Measurements from ENCODE around the gene SH3BGR.

The SH3BGR gene

GRCh38 chr21:39562791-39563770 is 111.3 kb downstream of the SH3BGR start:
- H3K4me3 ChIP-seq (ENCODE audit: low read length): no peak overlapping the region
- no peak for TF ChIP-seq ZNF274 (IDR thresholded peaks at IDR 0.05; ENCODE audit: low read depth, low read length)

DNA sequence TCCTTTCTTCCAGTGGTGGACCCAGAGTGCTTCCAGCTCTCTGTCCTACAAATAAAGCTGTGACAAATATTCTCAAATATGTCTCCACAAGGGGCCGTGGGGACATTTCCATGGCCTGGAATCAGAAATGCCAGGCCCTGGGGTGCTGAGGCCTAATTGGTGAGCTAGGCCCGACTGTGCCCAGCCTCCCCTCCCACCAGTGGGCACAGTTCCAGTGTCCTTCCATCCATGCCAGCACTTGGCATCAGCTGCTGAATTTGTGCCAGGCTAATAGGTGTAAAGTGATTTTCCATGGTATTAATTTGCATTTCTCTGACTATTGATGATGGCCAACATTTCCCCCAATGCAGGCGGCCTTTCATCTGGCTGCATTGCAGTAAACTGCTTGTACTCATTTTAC is 112.4 kb downstream of the SH3BGR start:
- no peak overlapping the region for H3K4me3 ChIP-seq (ENCODE audit: low read length)
- no peak for TF ChIP-seq ZNF274 (IDR thresholded peaks at IDR 0.05; ENCODE audit: low read depth, low read length)

All from GM08714 (cell line).